Prostate gland (tissue), 2 donors: ENCODE results near the gene RTN4RL2.

Source experiments
- POLR2A ChIP-seq: fragments of 450-650 bp; IDR thresholded peaks from one replicate; pipeline ENCODE4 v1.6.1; 2016; ENCODE audit warnings: antibody characterized with exemption, mild to moderate bottlenecking
- TF ChIP-seq, protein P1 (sequence below), 4 experiments: fragments of 200-600 bp in 2 of 4; fragments of 450-650 bp in 2 of 4; sonication (generic) in 2 of 4; IDR thresholded peaks; 1 replicate in 3 of 4; 2 replicates in 1 of 4; pipeline ENCODE4 v1.5.1; 2016 to 2019; ENCODE audit warnings: antibody characterized with exemption in 4 of 4, mild to moderate bottlenecking in 2 of 4, moderate library complexity in 2 of 4

- TF ChIP-seq, protein P1, sequence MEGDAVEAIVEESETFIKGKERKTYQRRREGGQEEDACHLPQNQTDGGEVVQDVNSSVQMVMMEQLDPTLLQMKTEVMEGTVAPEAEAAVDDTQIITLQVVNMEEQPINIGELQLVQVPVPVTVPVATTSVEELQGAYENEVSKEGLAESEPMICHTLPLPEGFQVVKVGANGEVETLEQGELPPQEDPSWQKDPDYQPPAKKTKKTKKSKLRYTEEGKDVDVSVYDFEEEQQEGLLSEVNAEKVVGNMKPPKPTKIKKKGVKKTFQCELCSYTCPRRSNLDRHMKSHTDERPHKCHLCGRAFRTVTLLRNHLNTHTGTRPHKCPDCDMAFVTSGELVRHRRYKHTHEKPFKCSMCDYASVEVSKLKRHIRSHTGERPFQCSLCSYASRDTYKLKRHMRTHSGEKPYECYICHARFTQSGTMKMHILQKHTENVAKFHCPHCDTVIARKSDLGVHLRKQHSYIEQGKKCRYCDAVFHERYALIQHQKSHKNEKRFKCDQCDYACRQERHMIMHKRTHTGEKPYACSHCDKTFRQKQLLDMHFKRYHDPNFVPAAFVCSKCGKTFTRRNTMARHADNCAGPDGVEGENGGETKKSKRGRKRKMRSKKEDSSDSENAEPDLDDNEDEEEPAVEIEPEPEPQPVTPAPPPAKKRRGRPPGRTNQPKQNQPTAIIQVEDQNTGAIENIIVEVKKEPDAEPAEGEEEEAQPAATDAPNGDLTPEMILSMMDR (IDR thresholded peaks at IDR 0.05) = no peak
- no peak for TF ChIP-seq POLR2A
Measured at GRCh38 chr11:57487021-57487778, 26.9 kb downstream of the RTN4RL2 start.
